NB4 (cell line): ENCODE results near the gene NEFH.

Experiments
- POLR2A ChIP-seq: IDR thresholded peaks from 2 replicates; pipeline ENCODE4 v1.6.1; 2011; ENCODE audit warnings: mild to moderate bottlenecking; ENCODE audit not compliant: insufficient read length; ENCODE audit errors: extremely low read depth
- TF ChIP-seq, protein P1 (sequence below): IDR thresholded peaks from one replicate; pipeline ENCODE4 v1.5.1; 2012; ENCODE audit warnings: low read depth, low read length
- TF ChIP-seq, protein P2 (sequence below): IDR thresholded peaks from 2 replicates; pipeline ENCODE4 v1.6.1; 2011; ENCODE audit warnings: low read depth, low read length

DNA sequence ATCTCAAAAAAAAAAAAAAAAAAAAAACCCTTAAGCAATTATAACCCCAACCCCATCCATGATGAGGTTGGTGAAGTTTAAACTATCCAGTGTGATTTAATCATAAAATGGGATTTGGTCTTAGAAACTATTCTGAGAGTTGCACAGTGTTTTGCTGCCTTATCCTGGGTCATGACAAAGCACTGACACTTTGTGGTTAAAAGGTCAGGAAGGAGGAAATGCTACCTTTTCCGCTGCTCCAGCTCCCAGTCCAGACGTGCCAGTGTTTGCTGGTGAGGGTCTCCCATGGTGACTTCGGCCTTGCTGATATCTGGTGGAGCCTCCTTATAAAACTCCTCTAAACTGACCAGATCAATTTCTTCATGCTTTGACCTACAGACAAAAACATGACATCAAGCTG lies 59.1 kb downstream of the NEFH start:
- TF ChIP-seq, protein P1, sequence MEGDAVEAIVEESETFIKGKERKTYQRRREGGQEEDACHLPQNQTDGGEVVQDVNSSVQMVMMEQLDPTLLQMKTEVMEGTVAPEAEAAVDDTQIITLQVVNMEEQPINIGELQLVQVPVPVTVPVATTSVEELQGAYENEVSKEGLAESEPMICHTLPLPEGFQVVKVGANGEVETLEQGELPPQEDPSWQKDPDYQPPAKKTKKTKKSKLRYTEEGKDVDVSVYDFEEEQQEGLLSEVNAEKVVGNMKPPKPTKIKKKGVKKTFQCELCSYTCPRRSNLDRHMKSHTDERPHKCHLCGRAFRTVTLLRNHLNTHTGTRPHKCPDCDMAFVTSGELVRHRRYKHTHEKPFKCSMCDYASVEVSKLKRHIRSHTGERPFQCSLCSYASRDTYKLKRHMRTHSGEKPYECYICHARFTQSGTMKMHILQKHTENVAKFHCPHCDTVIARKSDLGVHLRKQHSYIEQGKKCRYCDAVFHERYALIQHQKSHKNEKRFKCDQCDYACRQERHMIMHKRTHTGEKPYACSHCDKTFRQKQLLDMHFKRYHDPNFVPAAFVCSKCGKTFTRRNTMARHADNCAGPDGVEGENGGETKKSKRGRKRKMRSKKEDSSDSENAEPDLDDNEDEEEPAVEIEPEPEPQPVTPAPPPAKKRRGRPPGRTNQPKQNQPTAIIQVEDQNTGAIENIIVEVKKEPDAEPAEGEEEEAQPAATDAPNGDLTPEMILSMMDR: no peak
- TF ChIP-seq POLR2A: no peak
- TF ChIP-seq, protein P2, sequence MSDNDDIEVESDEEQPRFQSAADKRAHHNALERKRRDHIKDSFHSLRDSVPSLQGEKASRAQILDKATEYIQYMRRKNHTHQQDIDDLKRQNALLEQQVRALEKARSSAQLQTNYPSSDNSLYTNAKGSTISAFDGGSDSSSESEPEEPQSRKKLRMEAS: no peak
